GM18505 (cell line): ENCODE measurements around the gene ACAA2.

Experiments used
- ATAC-seq: cut with Tn5 transposase; IDR thresholded peaks from one replicate; pipeline ENCODE4 v1.9.1; 2021; ENCODE audit not compliant: unreplicated experiment
- POLR2A ChIP-seq: IDR thresholded peaks from 4 replicates; pipeline ENCODE4 v1.6.1; 2011; ENCODE audit warnings: borderline replicate concordance; ENCODE audit not compliant: insufficient read depth, insufficient read length; ENCODE audit errors: extremely low read depth

The ACAA2 gene

DNA sequence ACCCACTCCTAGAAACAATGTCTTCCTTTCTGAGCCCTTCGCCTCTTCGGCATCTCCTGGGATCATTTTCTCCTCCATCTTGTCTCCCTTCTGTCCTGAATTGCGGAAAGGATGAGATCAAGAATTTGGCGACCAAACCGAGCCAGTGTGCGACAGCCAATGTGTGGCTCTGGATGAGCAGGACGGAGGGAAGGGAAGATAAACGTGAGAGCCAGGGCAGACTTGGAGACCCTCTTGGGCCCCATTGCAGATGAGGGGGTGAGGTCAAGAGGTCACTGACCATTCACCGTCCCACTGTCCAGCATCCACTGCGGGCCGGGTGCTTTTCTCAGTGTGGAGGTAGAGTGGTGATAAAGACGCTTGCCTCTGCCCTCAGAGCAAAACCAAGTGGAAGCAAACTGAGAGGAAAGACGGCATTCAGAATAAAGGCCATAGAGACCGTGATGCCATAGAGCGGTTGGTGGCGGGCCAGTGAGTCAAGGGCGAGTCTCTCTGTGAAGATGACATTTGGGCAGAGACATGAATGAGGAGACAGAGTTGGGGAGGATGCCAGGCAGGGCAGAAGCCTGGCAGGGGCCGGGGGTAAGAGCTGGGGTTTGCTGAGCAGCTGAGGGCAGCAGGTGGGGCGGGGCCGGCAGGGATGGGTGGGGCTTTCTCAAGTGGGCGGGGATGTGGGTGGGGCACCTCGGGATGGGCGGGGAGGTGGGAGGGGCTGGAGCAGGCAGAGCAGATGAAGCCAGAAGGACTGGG, 55.6 kb downstream of the ACAA2 start:
- ATAC-seq, result no peak
- no peak for TF ChIP-seq POLR2A

DNA sequence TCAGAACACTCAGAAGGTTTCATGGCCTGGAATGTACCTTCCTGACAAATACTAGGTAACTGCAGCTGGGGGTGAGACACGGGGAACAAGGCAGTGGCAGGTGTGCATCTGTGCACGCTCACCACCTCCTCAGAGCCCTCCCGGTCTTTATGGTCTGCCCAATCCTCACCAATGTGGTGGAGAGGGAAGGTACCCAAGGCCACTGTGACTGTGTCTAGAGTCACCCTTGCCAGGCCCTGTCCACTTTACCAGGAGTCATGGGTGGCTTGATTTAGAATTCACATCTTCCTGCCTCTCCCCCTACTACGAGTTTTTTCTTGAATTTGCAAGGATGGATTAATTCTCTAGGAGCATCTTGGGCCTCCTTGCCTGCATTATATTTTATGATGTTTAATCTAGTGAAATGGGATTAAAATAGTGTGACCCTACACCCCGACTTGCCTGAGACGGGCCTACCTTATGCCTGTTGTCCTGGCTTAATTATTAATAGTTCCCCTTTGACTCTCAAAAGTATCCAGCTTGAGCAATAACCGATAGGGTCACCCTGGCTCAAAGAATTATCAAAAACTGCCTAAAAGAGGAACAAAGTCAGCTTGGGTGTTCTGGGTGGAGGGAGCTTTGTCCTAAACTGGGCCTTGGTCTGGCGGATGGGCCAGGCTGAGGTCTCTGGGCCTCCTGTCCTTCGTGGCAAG, 56.5 kb downstream of the ACAA2 start:
- TF ChIP-seq POLR2A, result no peak
- ATAC-seq, result no peak

DNA sequence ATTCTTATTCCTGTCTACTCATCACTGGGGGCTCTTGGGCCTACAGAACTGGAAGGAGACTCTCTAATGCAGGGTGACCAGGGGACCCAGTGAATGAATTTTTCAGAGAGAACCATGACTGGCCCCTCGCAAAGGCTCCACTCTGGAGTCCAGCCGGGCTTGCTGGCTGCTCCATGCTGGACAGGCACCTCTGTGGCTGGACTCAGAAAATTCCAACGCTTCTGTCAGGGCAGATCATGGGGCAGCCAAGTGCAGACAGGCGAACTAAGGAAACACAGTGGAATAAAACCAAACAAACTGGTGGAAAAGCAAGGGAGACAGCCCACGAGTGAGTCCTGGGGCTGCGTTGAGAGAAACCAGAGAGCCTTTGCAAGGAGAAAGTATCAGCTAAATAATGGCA, 57.2 kb downstream of the ACAA2 start:
- TF ChIP-seq POLR2A, result no peak
- ATAC-seq, result no peak

DNA sequence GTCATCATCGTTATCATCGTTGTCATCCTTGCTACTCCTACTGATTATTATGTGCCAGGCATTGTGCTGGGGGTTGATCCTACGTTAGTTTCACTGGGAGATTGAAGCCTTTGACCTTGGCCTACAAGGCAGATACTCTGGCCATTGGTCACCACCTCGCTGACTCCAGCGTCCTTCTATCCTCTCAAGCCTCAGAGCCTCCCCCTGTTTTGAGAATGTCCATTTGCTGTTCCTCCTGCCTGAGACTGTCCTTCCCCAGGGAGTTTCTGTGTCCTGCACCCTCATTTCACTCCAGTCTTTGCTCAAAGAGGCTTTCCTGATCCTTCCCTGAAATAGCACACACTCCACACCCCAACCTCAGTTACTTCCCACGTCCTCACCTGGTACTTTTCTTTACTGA, 57.8 kb downstream of the ACAA2 start:
- no peak for ATAC-seq
- no peak for TF ChIP-seq POLR2A

DNA sequence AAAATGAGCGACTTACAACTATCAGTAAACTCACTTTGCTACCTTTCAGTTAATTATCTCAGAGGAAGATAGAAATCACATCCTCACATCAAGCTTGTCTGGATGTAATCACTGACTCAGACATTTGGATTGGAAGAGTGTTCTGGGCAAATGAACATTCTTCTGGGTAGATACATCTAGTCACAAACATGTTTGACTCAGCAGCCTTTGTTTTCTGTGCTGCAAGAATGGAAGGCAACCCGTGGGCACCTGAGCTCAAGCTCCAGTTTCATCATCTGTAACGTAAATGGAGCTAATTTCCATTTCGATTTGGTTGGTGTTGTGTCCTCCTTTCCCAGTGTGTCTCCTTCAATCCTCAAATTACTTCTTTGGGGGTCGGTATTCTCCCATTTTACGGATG, 58.5 kb downstream of the ACAA2 start:
- ATAC-seq, result no peak
- TF ChIP-seq POLR2A, result no peak

DNA sequence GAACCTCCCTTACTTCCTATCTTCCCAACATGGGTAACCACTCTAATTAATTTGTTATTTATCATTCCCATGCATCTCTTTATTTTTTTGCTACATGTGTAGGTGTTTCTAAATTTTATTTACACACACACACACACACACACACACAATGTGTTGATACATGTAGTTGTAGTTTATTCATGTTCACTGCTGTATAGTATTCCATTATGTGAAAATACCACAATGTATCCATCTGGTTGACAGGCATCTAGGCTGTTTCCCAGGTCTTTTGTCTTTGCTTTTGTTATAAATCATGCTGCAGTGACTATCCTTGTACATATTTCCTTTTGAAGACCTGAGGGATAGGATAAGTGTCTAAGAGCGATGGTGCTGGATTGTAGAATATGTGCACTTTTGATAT, 59.7 kb downstream of the ACAA2 start:
- ATAC-seq, result no peak
- TF ChIP-seq POLR2A, result no peak

DNA sequence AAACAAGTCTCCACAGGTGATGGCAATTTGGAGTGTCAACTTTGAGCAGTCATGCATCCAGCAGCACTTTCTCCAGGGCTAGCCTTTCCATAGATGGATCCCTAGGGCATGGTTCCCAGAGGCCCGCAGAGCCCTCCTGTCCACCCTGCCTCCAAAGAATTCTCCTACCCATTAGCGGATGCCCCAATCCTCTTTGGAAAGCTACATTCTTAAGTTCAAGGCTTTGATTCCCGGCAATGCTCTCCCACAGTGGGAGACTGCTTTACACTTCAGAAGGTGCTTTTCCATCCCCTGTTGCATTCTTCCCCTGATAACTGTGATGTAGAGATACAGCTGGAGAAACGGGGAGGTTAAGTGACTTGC, 61.3 kb downstream of the ACAA2 start:
- ATAC-seq, result no peak
- TF ChIP-seq POLR2A, result no peak

DNA sequence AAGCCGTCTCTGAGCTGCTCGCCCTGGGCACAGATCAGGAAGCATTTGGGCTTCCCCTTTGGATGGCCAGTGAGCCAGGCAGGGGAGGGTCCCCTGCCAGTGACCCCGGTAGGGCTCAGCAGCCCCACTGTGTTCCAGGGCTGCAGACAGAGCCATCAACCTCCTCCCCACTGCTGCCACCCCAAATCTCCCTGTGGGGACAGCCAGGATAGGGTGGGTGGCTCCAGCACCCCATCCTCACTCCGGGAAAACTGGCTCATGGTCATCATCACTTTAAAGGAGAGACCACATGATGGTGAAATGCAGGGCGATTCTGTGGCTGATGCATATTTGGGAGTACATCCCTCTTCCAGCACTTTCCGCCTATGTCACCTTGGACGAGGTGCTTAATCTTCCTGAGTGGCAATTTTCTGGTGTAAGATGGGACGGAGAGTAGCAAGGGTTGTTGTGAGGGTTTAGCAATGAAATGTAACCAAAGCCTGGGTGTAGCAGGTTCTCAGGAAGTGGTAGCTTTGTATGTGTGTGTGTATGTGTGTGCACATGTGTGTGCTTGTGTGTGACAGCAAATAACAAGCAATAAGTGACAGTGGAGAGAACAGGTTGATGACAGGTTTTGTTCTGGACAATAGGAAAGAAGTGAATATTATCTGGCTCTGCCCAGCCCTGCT, 61.8 kb downstream of the ACAA2 start:
- no peak for TF ChIP-seq POLR2A
- ATAC-seq, result no peak

DNA sequence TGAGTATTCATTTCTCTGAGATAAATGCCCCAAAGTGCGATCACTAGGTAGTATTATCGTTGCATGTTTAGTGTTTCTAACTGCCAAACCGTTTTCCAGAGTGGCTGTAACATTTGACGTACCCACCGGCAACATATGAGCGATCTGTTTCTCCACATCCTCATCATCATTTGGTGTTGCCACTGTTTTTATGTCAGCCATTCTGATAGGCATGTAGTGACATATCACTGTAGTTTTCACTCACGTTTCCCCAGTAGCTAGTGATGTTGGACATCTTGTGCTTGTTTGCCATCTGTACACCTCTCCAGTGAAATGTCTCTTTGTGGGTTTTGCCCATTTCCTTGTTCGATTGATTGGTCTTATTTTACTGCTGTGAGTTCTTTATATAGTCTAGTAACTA, 63.8 kb downstream of the ACAA2 start:
- no peak for TF ChIP-seq POLR2A
- ATAC-seq, result no peak

DNA sequence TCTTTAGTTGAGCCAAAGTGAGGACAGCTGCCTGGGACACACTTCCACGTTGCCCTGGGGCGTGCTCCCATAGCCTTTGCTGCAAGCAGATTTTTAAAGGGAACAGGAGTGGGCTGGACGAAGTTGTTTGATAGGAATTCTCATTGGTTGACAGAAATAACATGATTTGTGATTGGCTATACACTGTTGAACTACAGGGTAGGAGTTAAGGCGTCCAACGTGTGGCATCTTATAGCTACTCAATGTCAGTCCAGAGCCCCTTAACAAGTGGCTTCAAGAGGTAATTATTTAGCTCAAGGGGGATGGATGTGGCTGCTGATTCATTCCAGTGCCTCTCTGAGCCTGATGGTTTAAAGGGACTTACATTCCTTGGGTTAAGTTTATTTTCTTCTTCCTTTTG, 65.5 kb downstream of the ACAA2 start:
- no peak for TF ChIP-seq POLR2A
- ATAC-seq, result no peak

DNA sequence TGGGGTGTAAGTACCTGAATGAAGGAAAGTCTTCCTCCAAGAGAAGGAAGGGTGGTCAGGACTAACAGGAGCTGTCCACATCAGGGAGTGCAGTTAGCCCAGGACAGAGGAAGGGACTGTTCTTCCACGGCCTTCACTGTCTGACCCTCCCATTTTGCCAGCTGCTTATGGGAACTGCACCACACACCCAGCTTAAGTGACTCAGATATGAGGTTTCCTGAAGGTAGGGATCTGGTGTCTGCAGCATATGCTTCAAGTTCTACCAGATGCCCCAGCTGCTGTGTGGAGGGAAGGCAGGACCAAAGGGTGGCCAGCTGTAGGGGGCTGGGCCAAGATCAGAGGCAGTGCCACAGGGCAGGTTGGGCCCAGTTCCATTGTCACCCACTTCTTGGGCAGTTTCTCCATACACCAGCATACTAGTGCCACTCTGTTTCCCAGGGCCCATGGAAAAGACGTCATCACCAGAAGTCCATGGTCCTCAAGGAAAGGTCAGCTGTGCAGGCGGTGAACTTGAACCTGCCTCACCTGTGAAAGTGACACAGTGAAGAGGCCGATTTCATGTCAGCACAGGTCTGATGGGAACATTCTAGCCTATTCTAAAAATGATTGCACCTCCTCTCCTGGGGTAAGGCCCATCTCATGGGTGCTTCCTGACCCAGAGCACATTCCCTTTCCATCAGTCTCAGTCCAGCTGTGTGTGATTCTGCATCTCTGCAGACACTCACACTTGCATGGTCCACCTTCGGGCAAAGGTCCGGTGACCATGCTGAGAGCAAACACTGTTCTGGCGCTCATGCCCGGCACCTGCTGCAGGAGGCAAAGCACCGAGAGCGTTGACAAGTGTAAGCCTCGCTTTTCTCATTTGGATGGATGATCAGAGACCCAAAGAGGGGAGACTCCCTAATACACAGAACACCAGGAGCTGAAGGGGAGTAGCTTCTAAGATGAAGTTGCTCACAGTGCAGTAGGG, 68.0 kb downstream of the ACAA2 start:
- TF ChIP-seq POLR2A, result no peak
- no peak for ATAC-seq

DNA sequence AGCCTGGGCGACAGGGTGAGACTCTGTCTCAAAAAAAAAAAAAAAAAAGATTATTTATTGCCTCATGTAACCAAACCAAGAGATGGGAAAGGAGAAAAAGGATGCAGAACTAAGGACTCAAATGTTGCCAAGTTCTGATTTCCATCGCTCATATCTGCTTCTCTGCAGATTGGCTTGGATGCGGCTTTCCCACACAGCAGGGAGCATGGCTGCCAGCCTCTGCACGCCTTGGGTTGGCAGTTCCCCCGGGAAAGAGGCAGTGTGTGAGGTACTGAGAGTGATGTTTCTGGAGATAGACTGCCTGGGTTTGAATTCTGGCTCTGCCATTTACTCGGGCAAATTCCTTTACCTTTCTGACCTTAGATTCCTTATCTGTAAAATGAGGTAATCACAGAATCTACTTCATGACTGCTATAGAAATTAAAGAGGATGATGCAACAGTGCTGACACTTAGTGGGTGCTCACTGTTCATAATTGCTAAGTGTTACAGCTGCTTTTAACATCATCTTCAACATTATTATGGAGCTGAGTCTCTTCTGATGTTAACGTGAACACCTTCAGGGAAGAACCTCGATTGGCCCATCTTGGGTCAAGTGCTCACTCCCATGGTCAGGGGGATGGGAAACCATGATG, 68.8 kb downstream of the ACAA2 start:
- ATAC-seq, result no peak
- no peak for TF ChIP-seq POLR2A
